GM20431 (cell line): ENCODE data around the gene NEDD8.
"Not testable (repeated sequence)": the region's sequence is repeated elsewhere in the genome, so short reads cannot be mapped to it uniquely, and the experiment has no call there.

Experiments
- in situ Hi-C: fragments of 300-500 bp; cut with MseI, MboI; formaldehyde crosslinking; loops from one replicate; pipeline ENCODE4 v1.15.0; 2020; ENCODE audit warnings: low sequenced_read_pairs; ENCODE audit not compliant: unreplicated experiment

Gene NEDD8

GRCh38 chr14:24204163-24205146 is 27.7 kb downstream of the NEDD8 start:
- in situ Hi-C loops = no loop called here

DNA sequence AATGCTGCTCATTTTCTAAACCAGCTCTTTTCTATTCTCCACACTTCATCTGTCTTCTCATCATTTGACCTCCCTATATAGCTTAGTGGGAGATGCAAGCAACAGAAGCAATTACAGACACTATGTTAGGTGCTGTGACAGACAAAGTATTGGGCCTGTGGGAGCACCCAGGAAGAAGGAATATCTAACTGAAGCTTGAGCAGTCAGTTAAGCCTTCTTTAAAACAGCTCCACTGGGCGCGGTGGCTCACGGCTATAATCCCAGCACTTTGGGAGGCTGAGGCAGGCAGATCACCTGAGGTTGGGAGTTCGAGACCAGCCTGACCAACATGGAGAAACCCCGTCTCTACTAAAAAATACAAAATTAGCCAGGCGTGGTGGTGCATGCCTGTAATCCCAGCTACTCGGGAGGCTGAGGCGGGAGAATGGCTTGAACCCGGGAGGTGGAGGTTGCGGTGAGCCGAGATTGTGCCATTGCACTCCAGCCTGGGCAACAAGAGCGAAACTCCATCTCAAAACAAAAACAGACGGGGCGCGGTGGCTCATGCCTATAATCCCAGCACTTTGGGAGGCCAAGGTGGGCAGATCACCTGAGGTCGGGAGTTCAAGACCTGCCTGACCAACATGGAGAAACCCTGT is 28.8 kb downstream of the NEDD8 start:
- in situ Hi-C loops = not testable (repeated sequence)

DNA sequence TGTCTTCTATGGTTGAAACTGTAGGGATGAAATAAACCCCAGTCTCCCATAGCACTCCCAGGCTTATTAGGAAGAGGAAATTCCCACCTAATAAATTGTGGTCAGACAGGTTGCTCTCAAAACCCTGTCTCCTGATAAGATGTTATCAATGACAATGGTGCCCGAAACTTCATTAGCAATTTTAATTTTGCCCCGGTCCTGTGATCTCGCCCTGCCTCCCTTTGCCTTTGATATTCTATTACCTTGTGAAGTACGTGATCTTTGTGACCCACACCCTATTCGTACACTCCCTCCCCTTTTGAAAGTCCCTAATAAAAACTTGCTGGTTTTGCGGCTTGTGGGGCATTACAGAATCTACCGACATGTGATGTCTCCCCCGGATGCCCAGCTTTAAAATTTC is 29.6 kb downstream of the NEDD8 start:
- in situ Hi-C loops = not testable (repeated sequence)

GRCh38 chr14:24198814-24199524 is 33.2 kb downstream of the NEDD8 start:
- in situ Hi-C loops = no loop called here

GRCh38 chr14:24197056-24197450 is 35.1 kb downstream of the NEDD8 start:
- in situ Hi-C loops = no loop called here

DNA sequence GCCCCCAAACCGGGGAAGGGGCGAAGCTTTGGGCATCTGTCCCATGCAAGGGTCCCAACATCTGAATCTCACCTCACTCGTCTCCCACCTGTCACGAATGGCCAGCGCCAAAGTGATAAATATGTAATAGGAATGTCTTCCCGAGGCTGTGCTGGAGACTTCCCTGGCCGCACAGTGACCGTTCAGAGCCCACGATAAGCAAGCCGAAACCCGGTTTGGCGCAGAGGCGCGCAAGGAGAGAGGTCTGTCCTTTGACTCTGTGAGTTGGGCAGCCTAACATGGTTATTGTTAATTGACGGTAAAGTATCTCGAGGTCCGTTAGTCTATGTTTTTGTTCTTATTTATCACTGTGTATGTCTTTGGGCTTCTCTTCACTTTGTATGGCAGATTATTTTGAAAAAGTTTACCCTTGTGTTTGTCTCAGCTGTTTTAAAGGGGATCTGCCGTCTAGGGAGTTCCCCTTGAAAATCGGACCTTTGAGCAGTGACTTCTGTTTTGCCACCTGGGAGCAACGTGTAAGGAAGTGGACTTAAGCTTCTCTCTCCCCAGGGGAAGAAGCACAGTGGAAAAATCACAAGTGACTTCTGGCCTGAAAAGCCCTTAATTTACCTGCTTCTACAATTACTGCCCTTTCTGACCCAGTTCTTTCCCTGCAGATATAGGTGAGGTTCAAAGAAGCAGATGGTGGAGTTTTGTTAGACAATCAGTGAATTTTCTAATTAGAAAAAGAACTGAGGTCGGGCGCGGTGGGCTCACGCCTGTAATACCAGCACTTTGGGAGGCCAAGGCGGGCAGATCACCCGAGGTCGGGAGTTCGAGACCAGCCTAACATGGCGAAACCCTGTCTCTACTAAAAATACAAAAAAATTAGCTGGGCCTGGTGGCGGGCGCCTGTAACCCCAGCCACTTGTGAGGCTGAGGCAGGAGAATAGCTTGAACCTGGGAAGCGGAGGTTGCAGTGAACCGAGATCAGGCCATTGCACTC is 35.8 kb downstream of the NEDD8 start:
- in situ Hi-C loops = no loop called here

GRCh38 chr14:24195186-24196070 is 36.7 kb downstream of the NEDD8 start, which contains the start of gene TM9SF1:
Gene TM9SF1, minus strand, starts transcription at chr14:24195441. Its CDS starts 422 bp downstream, at chr14:24195019.
- in situ Hi-C loops = no loop called here

DNA sequence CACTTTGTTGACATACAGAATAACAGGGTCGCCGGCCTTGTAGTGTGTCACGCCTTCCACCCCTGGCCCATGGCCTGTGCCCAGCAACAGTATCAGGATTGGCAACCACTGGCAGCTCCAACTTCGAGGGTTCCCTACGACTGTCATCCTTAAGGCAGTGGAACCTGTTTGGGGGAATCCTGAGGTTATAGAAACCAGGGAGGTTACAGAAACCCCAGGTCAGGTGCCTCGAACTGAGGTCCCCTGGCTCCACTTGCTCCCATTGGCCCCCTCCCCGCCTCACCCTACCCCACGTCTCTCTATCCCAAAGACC is 37.3 kb downstream of the NEDD8 start:
- in situ Hi-C loops = no loop called here

GRCh38 chr14:24194186-24194872 is 37.8 kb downstream of the NEDD8 start:
- in situ Hi-C loops = no loop called here

GRCh38 chr14:24192933-24193332 is 39.2 kb downstream of the NEDD8 start:
- in situ Hi-C loops = no loop called here

DNA sequence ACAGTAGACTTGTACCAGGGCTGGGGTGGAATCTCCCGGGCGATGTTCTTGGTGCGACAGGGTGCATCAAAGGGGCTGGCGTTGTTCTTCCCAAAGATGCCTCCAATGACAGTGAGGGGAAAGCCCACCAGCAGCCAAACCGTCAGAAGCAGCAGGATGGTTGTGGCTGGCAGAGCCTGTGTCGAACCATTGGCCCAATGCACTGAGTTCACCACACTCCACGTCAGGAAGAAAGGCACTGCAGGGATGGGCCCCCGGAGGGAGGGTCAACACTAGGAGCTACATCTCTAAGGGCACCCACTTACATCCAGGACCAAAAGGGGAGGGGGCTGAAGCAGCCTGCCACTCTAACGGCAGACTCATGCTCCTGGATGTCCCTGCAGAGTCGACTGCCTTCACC is 41.8 kb downstream of the NEDD8 start:
- in situ Hi-C loops = no loop called here

- in situ Hi-C loops = no loop called here
Measured at GRCh38 chr14:24189460-24189859, 42.7 kb downstream of the NEDD8 start.

DNA sequence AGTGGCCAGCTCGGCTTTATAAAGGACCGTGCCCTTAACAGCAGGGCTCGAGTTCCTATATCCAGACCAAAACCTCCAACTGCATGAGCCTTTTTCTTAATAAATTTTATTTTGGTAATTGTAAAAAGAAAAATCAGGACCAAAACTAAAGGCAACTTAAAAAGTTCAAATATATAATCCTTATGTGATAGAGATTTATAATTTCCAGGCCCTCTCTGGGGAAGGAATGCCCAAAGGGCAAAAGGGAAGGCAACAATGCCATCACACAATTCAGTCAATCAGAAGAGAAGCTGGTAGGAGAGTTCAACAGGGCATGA is 43.1 kb downstream of the NEDD8 start:
- in situ Hi-C loops = no loop called here

GRCh38 chr14:24188251-24189058 is 43.7 kb downstream of the NEDD8 start, which contains the start of gene IPO4:
Gene IPO4, minus strand, starts transcription at chr14:24188816. Its CDS starts 29 bp downstream, at chr14:24188787.
- in situ Hi-C loops = no loop called here

DNA sequence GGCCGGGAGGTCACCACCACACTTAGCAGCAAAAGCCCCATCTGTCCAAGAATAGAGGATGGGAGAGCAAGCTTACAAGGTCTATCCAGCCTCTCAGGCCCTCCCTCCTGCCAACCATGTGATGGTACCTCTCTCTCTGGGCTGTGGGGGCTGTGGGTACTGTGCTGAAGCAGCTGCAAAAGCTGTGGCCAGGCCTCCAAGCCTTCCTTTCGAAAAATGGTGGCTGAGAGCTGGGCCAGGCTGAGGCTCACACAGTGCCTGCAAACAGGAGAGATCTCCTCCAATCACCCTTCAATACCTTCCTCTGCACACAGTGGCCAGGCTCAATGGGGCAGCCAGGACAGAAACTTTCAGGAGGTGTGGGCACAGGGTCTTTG is 44.6 kb downstream of the NEDD8 start:
- in situ Hi-C loops = no loop called here

DNA sequence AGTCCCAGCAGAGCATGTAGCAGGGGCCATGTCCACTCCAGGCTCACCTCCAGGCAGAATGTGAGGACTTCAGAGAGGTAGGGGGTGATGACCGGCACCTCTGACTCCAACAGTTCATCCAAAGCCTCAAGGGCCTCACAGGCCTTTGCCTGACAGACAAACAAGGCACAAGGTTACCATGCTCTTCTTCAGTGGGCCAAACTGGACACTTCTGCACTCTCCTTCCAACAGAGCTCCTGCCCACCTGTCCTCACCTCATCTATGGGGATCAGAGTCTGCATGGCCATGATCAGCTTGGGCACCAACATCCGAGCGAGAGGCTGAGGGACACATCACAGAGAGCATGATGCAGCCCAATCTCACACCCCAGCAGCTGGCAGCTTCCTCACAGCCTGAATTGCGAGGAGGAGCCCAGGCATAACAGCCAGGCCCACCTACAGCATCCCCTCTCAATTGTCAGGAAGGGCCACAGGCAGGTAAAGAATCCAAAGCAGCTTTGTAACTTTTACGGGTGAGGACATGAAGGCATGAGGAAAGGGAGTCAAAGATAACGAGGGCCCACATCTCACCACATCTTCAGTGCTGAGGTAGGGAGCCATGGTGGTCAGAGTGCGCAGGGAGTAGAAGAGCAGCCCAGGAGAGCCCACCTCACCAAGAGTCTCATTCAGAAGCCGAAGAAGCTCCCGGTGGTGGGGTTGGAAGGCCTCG is 45.2 kb downstream of the NEDD8 start:
- in situ Hi-C loops = no loop called here

DNA sequence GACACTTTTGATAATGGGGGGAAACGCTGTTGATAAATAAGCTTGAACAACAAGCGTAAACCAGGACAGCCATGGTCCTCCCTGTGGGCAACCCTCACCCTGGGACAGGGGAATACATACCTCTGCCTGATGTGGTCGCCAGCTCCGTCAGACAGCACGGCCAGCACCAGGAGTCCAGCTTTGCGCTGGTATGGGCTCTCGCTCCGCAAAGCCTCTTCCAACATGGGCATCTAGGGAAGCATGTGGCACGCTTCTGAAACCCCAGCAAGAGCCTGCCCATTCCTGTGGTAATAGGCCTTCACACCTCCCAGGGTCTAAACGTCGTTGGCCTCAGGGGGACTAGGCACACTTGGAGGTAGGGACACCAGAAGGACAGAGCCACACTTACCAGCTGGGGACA is 46.4 kb downstream of the NEDD8 start:
- in situ Hi-C loops = no loop called here
